CD1c-positive myeloid dendritic cell (primary cell): ENCODE data around the gene RNF225.
A peak's percentile ranks its signal among the peaks of the same experiment; 100 is the strongest.

ENCODE experiments used
- DNase-seq: peaks from one replicate; pipeline ENCODE4 v3.0.0-alpha.2; 2016; ENCODE audit errors: extremely low spot score

The RNF225 gene

DNA sequence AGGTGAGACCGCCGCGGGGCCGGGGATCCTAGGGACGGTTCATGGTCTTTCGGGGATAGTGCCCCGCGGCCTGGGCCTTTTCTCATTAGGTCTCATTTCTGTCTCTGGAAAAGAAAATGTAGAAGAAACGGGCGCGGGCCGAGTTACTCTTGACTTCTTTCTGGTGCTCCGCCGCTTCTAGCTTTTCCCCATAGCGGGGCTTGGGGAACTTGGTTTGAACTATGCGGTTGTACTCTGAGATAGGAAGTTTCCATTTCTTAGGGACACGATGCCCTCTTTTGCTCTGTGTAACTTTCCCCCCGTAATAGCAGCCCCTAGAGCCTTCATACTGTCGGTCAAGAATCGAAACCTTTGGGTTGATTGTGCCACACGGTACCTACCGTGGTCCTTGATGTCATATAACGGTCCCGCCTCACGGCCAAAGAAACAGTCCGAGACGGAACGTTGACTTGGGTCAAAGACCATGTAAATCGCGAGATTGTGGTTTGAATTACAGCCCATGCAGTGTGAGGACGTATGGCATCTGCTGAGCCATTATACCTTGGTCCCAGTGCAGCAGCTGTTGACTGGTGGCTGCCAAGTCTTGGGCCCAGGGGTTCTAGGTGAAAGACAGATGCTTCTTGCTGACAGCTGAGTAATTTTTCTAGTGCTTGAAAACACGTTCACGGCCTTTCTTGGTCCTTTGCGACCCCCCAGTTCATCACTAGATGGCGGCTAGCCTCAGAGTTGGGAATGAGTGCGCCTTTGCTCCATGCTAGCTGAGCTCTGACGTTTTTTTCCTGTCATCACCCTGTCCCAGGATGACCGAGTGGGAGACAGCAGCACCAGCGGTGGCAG is 7.9 kb upstream of the RNF225 start:
- no peak for DNase-seq

DNA sequence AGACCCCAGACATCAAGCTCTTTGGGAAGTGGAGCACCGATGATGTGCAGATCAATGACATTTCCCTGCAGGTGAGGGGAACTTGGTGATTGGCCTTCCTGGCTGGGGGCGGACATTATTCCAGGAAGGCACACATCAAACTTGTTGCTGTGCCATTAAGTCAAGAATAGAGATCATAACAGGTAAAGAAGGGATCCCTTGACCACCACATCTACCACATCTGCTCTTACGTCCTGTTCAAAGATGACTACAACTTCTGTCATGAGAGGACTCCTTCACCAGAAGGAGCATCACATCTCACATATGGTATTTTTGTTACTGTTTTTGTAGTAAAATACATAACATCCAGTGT is 7.3 kb upstream of the RNF225 start:
- DNase-seq = no peak

DNA sequence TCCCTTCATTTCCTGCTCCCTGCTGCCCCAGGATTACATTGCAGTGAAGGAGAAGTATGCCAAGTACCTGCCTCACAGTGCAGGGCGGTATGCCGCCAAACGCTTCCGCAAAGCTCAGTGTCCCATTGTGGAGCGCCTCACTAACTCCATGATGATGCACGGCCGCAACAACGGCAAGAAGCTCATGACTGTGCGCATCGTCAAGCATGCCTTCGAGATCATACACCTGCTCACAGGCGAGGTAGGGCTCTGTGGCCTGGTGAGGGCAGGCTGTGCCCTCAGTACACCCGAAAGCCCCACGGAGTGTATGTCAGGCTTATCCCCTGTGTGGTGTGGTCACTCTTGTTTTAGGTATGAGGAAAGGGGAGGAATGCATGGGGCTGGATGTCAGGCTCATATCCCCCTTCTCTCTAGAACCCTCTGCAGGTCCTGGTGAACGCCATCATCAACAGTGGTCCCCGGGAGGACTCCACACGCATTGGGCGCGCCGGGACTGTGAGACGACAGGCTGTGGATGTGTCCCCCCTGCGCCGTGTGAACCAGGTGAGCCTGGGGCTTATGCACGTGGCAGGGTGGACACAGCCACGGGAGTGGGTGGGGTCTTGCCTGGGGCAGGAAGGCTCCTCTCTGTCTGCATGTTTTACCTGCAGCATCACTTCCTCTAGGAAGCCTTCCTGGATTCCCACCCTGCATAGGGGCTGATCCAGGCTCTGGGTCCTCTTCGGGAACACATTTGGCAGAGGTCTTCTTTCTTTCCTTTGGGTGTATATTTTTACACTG is 2.3 kb upstream of the RNF225 start:
- DNase-seq = no peak

DNA sequence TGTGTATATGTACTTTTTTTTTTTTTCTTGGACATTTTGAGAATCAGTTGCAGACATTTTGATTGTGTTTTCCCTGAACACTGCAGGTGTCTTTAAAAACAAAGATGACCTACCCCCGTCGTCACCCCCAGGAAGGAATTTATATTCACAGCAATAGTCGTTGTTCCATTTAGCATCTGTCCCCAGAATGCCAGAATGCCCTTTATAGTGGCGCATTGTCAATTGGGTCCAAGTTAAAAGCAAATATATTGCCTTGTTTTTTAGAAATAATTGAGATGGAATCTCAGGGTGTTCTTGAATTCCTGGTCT is 1.8 kb upstream of the RNF225 start:
- DNase-seq = no peak

DNA sequence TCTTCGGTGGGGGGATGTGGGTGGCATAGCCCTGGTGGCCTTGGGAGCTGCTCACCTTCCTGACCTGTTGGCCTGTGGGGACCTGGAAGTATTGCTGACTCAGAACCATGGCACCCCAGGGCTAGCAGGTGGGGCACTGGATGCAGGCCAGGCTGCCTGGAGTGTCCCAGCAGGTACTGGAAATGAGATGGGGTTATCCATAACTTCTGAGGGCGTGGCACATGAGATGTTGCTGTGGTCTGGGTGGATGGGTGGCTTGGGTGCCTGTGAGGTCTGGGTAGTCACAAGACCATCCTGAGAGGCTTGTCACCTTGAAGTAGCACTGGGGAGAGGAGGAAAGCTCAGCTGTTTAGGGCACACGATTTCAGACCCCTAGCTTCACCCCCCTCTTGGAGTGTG is 636 bp upstream of the RNF225 start:
- DNase-seq = no peak

DNA sequence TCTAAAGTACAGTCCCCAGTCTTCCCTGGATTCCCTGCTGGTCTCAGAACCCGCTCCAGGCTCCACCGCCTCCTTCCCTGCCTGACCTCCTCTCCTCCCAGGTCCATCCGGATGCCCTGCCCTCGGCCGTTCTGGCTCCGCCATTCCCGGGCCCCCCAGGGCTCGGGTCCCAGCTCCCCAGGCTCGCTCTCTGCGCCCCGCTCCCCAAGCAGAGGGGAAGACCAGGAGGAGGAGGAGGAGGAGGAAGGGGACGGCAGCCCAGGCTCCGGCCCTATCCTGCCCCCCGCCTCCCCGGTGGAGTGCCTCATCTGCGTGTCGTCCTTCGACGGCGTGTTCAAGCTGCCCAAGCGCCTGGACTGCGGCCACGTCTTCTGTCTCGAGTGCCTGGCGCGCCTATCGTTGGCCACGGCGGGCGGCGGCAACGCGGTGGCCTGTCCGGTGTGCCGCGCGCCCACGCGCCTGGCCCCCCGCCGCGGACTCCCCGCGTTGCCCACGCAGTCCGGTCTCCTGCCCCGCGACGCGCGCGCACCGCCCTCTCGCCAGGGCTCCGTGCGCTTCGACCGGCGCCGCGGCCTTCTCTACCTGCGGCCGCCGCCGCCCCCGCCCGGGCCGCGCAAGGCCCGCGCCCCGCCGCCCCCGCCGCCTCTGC is 647 bp downstream of the RNF225 start:
- DNase-seq = no peak

DNA sequence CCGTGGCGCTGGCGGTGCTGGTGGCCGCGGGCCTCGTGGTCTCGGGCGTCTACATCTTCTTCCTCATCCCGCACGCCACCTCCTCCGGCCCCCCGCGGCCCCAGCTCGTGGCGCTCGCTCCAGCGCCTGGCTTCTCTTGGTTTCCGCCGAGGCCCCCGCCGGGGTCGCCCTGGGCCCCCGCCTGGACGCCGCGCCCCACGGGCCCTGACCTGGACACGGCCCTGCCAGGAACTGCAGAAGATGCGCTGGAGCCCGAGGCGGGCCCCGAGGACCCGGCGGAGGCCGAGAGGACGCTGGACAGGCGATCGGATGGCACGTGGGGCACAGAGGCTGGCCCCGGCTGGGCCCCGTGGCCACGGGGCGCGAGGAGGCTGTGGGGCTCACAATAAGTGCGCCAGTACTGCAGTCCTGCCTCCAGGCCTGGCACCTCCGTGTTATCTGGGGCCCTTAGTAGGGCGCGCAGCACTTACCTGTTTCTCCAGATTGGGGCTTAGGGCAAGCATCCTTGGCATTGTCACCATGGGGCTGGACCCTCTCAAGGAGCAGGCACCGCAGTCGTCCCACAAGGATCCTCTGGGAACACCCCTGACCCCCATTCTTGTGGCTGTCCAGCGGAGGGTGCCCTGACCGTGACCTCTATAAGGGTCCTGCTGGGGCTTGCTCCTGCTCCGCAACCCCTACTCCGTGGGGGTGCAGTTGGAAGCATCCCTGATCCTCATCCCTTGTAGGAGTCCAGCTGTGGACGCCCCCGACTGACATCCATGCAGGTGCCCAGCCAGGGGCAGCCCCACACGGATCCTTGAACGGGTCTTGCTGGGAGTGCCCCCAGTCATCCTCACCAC is 1.5 kb downstream of the RNF225 start:
- no peak for DNase-seq

DNA sequence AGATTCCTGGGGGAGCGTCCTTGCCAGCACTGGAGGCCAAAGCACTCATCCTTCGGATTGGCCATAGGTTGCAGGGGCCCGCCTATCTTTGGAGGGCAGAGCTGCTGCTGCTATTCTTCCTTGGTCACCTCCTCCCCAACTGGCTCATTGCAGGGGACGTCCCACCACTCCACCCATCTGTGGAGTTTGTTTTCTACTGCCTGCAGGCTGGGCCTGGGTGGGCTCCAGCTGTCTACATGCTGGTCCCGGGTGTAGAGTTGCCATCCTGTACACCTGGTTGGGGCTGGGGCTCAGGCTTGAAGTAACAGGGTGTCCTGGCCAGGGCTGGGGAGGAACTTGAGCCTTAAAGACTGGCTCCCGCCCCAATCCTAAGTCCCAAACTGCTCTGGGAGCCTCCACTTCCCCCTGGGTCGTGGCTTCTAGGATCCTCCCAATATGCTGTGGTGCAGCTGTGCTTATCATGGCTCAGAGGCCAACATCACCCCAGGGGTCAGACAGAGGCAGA is 2.1 kb downstream of the RNF225 start:
- no peak for DNase-seq

DNA sequence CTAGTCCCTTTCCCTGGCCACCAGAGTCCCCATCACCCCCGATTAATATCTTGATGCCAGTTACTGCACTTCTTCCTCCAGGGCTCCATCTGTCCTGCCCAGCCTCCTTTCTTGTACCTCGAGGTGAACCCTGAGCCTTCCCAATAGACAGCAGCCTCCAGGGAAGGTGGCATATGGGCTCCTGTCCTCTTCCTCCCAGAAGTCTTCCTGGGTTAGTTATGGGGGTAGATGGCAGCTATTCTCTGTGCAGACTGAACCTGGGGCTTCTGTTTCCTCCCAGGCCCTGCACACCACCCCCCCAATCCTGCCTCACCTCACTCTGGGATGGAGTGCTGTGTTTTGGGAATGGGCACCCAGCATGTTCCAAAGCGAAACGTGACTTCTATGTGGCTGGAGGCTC is 2.6 kb downstream of the RNF225 start:
- no peak for DNase-seq

DNA sequence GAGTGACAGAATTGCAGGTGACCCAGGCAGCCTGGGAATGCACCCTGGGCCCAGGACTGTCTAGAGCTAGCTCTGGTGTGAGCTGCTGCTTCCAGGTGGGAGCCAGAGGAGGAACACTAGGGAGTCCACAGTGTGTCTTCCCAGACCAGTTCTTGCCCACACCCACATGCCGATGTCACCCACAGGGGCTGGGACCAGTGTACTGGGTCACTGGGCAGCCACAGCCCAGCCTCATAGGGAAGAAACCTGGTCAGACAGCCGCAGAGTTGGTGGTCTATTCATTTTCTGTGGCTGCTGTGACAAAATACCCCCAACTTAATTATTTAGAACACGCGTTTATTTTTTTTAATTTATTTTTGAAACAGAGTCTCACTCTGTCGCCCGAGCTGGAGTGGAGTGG is 3.1 kb downstream of the RNF225 start:
- DNase-seq = no peak

DNA sequence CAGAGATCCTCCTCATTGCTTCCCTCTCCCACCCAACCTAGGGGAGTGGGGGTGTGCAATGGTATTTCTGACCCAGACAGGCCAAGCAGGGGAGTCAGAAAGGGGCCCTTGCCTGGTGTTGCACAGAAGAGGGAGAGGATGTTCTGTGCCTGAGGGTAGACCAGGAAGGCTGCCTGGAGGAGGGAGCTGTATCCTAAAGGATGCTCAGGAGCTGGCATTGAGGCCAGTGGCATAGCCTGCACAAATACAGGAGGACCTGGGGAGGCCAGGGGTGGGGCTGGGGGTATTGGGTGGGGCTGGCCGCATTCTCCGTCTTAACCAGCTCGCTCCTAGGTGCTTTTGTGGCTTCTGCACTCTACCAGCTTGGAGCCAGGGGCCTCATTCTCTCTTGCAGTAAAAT is 4.4 kb downstream of the RNF225 start:
- DNase-seq = no peak

DNA sequence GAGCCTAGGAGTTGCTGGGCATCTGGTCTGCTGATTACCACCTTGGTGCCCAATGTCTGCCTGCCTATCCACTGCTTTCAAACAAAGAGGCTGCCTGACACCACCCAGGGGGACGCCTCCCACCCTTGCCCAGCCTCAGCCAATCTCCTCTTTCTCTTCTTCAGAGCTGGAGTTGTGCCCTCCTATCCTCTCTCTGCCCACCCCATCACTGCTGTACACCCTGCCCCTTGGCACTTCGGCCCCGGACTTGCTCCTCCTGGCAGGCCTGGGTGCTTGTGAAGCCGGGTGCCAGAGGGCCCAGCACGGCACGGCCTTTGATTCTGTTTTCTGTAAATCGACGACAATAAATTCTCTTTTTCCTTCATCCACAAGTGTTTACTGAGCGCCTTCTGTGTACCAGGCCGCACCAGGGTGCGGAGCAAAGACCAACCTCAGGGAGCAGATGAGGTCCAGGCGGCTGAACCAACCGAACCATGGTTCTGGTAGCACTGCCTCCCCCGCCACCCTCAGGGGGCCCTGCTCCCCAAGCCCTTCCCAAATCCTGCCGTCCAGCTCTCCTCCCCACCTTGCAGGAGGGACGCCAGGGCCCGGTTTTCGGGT is 5.0 kb downstream of the RNF225 start:
- DNase-seq = no peak

DNA sequence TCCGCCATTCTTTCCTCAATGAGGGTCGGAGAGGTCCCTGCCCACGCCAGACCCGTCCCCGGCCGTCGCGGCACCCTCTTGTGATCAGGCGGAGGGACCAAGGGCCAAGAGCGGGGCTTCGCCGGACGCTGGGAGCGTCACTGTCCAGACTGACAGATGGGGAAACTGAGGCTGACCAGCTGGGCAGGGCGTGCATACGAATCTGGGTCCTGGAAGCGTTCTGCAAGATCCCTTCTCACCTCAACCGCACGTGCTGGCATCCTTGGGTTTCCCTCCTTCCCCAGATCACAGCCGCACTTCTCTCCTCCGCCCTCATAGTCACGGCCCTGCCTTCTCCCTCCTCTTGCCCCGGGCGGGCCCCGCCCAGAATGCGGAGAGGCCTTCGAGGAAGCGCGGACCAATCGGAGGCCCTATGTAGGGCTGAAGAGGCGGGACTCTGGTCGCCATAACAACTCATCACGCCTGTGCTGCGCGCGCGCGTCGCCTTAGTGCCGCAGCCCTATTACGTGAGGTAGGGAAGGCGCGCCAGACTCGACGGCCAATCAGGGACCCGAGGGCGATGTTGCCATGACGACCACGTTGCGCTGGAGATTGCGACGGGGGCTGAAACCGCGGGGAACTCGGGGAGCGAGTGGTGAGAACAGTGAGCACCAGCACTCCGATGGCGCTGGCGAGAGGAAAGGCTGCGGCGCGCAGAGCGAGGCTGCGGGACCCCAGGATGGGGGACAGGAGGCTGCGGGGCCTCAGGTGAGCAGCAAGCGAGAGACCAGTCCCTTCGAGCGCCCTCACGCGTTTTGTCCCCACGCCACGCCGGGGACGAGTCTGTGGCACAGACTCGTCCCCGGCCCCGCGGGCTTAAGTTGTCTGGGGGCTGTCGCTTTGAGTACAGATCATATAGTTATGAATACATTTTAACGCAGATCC is 5.7 kb downstream of the RNF225 start:
- peak; percentile 100 for DNase-seq

DNA sequence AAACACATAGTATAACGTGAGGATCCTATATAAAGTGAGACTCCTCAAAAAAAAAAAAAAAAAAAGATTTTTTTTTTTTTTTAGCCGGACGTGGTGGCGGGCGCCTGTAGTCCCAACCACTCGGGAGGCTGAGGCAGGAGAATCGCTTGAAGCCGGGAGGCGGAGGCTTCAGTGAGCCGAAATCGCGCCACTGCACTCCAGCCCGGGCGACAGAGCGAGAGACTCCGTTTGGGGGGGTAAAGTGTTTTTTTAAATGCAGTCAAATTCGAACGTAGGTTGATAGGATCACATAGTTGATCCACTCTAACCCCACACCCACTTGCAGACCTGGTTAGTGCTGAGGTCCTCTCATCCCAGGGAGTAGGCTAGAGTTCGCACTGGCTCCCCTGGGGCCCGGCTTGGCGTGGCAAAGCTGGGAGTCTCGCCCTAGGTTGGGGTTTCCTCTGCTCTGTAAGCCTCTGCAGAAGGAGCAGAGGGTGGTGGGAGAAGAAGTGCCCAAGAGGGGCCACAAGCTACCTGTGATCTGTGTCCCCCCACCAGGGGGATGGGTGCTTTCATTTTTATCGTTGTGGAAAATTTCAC is 6.5 kb downstream of the RNF225 start:
- no peak for DNase-seq

DNA sequence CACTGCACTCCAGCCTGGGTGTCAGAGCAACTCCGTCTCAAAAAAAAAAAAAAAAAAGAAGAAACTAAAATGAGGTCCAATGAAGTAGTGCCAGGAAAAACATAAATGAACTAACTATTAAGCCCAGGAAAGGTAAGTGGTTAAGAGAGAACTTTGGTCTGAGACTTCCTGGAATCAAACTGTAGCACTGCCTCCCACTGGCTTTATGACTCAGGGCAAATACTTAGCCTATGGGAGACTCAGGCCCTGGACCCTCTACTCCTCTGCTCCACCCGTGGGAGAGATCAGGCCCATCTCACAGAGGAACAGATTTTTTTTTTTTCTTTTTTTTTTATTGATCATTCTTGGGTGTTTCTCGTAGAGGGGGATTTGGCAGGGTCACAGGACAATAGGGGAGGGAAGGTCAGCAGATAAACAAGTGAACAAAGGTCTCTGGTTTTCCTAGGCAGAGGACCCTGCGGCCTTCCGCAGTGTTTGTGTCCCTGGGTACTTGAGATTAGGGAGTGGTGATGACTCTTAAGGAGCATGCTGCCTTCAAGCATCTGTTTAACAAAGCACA is 8.5 kb downstream of the RNF225 start:
- peak; percentile 35 for DNase-seq

DNA sequence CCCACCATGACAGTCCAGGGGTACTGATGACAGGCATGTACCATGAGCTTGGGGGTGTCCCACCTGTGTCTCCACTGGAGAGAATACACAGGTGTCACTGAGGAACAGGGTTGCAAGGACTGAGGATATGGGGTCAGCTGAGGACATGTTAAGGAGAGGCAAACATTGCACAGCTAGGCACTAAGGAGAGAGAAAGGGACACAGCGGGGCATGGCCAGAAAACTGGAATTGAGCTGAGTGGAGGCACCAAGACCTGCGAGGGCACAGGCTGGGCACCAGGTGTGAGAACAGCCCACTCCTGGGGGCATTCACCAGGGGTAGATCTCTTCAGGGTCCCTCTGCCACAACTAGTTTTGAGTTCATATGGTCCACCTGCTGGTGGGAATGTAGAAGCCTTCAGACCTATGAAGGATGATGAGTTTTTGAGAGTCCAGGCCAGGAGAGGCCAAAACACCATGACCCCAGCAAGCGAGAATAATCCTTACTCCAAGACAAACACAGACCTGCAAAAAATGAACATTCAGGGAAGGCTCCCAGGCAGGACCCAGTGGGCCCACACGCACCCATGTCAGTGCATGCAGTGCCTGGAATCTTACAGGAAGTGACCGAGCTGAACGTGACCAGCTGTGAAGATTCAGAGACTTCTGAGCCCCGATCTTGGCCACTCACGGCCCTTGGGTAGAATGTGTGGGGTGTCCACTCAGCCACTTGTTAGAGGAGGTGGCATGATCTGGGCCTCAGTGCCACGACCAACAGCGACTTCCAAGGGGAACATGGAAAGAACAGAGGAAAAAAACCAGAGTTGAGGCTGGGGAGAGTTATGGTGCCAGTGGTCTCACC is 11.6 kb downstream of the RNF225 start:
- DNase-seq = peak; percentile 18

DNA sequence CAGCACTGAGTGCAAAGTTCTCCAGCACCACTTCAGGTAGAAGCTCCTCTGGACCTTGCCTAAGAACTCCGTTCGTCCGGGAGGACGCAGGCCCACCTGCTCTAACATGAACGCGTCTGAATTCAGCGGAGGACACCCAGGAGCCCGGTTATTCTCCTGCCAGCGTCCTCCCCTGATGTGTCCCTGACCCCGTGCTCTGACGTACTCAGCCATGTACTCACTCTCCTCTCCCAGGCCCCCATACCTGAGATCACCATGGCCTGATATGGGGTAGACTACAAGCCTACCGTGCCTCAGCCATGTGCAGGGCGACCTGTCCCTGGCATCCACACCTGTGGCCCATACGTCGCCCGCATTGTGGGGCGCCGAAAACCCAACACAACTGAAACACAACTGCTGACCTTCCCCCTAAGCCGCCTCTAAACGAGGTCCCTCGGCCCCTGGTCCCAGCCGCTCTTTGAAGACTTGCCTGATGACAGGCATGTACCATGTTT is 12.2 kb downstream of the RNF225 start:
- no peak for DNase-seq

DNA sequence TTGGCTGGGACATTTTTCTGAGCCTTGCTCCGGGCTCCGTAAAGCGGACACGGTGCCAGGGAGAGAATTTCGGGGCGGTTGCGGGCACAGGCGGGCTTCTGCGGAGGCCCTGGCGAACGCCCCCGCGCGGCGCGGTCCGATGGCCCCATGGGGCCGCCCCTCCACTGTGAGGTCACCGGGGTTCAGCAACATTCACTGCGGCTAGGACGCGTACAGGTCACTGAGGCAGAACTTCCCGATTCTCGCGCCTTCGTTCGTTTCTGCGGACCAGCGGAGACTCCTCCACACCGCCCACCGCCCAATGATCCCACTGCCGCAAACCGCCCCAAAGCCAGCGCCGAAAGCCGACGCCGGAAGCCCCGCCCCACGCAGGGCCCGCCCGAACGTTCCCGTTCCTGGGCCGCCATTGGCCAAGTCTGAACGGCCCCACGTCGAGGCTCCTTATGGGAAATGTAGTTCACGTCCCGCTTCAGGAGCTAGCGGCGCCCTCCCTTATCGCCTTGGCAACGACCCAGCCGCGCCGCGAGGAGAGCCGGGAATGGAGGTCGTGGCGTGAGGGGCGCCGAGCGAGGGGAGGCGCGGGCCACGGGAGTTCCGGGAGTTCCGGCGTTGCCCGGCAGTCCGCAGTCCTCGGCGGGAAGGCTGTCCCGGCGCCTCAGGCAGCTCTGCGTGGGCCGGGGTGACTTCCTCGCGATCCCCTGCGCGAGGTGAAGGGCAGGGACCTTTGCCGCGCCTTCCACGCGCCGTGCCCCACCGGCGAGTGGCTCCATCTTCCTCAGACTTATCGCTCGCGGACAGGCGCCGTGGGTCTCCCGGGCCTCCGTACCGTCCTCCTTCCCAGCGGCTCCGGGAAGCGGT is 12.9 kb downstream of the RNF225 start, which contains the start of gene ZNF584:
ZNF584 (plus strand) TSS at position 498 of the 858 bp plus-strand sequence. CDS start 499 bp downstream, outside the sequence.
- peak; percentile 98 for DNase-seq
